ENCODE measurements around the gene DNAJC8. TPM values are rescaled to one million over a fixed set of nuclear protein-coding genes. Genes with fewer than 3 reads are reported as not detected.

DNAJC8 gene
- total RNA-seq, 4 donors from 2014 or later = 60.9 to 83.0 (median 73.0) TPM

DNA sequence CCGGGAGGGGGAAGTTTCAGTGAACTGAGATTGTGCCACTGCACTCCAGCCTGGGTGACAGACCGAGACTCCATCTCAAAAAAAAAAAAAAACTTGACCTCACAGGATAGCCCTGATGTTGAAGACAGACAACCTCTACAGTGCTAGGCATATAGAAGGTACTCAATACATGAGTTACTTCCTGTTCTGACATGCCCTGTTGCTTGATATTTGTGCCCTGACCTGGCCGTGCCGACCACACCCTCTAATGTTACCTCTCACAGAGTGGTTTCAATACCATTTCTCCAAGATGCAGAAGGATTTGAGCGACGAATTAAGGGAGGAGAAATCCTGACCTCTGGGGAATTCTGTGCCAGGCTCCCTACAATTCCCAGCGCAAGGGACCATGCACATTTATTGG, 61.6 kb downstream of the DNAJC8 start:
- 94% methylated on average over 7 of the region's 7 CpGs for WGBS
- intact Hi-C loops (cut with DNase I) = no loop called here
- DNase-seq (ENCODE audit: extremely low spot score) = no peak
- no peaks in the 10 kb centered on the region for H3K9me3 ChIP-seq
- no peak overlapping the region for H3K4me3 ChIP-seq
- no peaks in the 10 kb centered on the region for H3K36me3 ChIP-seq
- H3K4me1 ChIP-seq = peaks cover 3 to 15% (median 7%) of the 10 kb centered on the region in 4 donors
- H3K27ac ChIP-seq (replicated peaks in 1 of 4) = no peak overlapping the region
- TF ChIP-seq EP300 (IDR thresholded peaks at IDR 0.05) = no peak
- no peak for TF ChIP-seq POLR2AphosphoS5 (IDR thresholded peaks at IDR 0.05)
- TF ChIP-seq, protein P1, sequence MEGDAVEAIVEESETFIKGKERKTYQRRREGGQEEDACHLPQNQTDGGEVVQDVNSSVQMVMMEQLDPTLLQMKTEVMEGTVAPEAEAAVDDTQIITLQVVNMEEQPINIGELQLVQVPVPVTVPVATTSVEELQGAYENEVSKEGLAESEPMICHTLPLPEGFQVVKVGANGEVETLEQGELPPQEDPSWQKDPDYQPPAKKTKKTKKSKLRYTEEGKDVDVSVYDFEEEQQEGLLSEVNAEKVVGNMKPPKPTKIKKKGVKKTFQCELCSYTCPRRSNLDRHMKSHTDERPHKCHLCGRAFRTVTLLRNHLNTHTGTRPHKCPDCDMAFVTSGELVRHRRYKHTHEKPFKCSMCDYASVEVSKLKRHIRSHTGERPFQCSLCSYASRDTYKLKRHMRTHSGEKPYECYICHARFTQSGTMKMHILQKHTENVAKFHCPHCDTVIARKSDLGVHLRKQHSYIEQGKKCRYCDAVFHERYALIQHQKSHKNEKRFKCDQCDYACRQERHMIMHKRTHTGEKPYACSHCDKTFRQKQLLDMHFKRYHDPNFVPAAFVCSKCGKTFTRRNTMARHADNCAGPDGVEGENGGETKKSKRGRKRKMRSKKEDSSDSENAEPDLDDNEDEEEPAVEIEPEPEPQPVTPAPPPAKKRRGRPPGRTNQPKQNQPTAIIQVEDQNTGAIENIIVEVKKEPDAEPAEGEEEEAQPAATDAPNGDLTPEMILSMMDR (IDR thresholded peaks at IDR 0.05) = no peak
- TF ChIP-seq POLR2A (IDR thresholded peaks at IDR 0.05; ENCODE audit: low read depth) = no peak
- no peaks in the 10 kb centered on the region for H3K27me3 ChIP-seq

DNA sequence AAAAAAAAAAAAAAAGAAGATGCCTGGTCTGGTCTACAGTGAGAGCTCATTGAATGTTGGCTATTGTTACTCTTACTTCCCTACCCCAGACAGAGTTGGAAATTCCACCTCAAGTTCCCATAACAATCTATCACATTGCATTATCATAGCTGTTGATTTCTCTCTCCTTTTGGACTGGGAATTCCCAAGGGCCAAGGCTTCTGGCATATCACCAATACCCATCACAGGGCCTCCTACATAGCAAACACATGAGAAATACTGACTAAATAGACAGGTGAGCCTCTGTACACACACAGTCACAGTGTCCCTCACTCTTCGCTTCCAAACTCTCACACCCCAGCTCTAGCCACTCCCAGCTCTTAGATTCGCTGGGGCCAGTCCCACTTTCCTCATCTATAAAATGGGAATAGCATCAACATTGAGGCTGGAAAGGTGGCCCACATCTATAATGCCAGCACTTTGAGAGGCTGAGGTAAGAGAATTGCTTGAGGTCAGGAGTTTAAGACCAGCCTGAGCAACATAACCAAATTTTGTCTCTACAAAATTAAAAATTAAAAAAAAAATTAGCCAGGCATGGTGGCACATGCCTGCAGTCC, 62.7 kb downstream of the DNAJC8 start:
- Histone ChIP-seq H3K27me3 (no peaks in the 10 kb centered on the region), H3K36me3 (no peaks in the 10 kb centered on the region), H3K4me3 (no peak overlapping the region), H3K9me3 (no peaks in the 10 kb centered on the region), H3K27ac (replicated peaks in 1 of 4) (no peak overlapping the region), H3K4me1 (peaks cover 3 to 15% (median 7%) of the 10 kb centered on the region in 4 donors)
- TF ChIP-seq POLR2AphosphoS5 (IDR thresholded peaks at IDR 0.05) = no peak
- TF ChIP-seq, protein P1 (IDR thresholded peaks at IDR 0.05) = no peak
- TF ChIP-seq EP300 (IDR thresholded peaks at IDR 0.05) = no peak
- no peak for TF ChIP-seq POLR2A (IDR thresholded peaks at IDR 0.05; ENCODE audit: low read depth)
- intact Hi-C loops (cut with DNase I) = no loop called here
- WGBS = 94% methylated on average over 2 of the region's 2 CpGs
- no peak for DNase-seq (ENCODE audit: extremely low spot score)

DNA sequence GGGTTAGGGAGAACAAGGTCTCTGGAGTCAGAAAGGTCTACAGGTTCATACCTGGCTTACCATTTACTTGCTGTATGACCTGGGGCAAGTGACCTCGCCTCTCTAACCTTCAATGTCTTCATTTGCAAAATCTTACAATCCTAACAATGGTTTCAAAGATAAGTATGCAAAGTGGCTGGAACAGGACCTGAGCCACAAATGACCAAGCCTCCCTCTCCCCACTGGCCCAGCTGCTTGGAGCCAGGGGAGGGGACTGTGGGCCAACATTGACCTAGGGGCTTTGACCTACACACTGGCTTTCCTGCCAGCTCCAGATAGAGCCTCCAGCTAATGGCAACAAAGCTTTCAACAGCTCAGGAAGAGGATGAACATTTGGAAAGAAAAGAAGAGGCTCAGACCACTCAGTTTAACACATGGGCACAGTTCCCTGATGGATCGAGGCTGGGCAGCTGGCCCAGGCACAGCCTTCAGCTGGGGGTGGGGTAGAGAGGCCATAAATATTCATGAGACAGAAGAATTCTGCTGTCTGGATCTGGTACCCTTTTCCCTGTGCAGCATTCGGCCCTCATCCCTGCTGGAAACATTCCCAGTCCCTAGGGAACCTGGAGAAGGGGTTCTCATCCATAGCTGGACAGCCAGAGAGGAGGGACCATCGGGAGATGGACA, 69.2 kb downstream of the DNAJC8 start:
- H3K36me3 ChIP-seq = no peaks in the 10 kb centered on the region
- H3K9me3 ChIP-seq = no peaks in the 10 kb centered on the region
- no peak overlapping the region for H3K4me3 ChIP-seq
- 36% methylated on average over 4 of the region's 4 CpGs for WGBS
- TF ChIP-seq, protein P1 (IDR thresholded peaks at IDR 0.05) = no peak
- TF ChIP-seq POLR2A (IDR thresholded peaks at IDR 0.05; ENCODE audit: low read depth) (no peak), POLR2AphosphoS5 (IDR thresholded peaks at IDR 0.05) (no peak), EP300 (IDR thresholded peaks at IDR 0.05) (no peak)
- no peak overlapping the region for H3K27ac ChIP-seq (replicated peaks in 1 of 4)
- peaks cover 3 to 24% (median 15%) of the 10 kb centered on the region in 4 donors for H3K4me1 ChIP-seq
- intact Hi-C loops (cut with DNase I) = no loop called here
- DNase-seq (ENCODE audit: extremely low spot score) = no peak
- no peaks in the 10 kb centered on the region for H3K27me3 ChIP-seq

DNA sequence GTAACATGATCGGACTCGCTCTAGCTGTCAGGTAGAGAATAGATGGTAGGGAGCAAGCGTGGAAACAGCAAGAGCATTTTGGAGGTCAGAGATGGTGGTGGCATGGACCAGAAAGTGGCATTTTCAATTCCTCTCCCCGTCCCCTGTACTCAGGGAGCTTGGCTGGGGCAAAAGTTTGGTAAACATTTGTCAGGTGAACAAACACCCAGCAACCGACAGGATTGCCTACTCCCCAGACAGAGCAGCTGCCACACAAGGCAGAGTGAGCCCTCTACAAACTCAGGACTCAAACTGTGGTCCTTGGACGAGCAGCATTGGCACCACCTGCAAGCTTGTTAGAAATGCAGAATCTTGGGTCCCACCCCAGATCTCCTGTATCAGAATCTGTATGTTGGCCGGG, 70.7 kb downstream of the DNAJC8 start:
- intact Hi-C loops (cut with DNase I) = no loop called here
- Histone ChIP-seq H3K27me3 (no peaks in the 10 kb centered on the region), H3K36me3 (no peaks in the 10 kb centered on the region), H3K4me1 (peaks cover 3 to 24% (median 15%) of the 10 kb centered on the region in 4 donors), H3K9me3 (no peaks in the 10 kb centered on the region), H3K27ac (replicated peaks in 1 of 4) (no peak overlapping the region), H3K4me3 (no peak overlapping the region)
- no peak for DNase-seq (ENCODE audit: extremely low spot score)
- TF ChIP-seq POLR2A (IDR thresholded peaks at IDR 0.05; ENCODE audit: low read depth) (no peak), POLR2AphosphoS5 (IDR thresholded peaks at IDR 0.05) (no peak), EP300 (IDR thresholded peaks at IDR 0.05) (no peak)
- TF ChIP-seq, protein P1 (IDR thresholded peaks at IDR 0.05) = no peak
- WGBS = 90% methylated on average over 7 of the region's 7 CpGs

Data from esophagus muscularis mucosa (tissue), 4 donors.